Omental fat pad (tissue), 4 donors: Measurements from ENCODE around the gene DUSP6. TPM values are rescaled to one million over a fixed set of nuclear protein-coding genes. Genes with fewer than 3 reads are reported as not detected.

Experiments
- ATAC-seq: fragments of 150-250 bp; one replicate; pipeline ENCODE4 v1.9.1; 2016; ENCODE audit warnings: mild to moderate bottlenecking, moderate library complexity; ENCODE audit not compliant: low FRiP score
- DNase-seq: peaks from one replicate; pipeline ENCODE4 v3.0.0-alpha.2; 2019; ENCODE audit warnings: low spot score
- CTCF ChIP-seq, 3 donors: fragments of 450-650 bp; IDR thresholded peaks; one replicate each; pipeline ENCODE4 v1.5.1; 2016 to 2017; ENCODE audit warnings: antibody characterized with exemption in 3 of 3, mild to moderate bottlenecking in 3 of 3, moderate library complexity in 2 of 3
- total RNA-seq, 4 donors: library from RNA; depleted of rRNA; stranded (reverse); fragments of >200 nt; gene quantifications; one replicate each; pipeline ENCODE4 v1.1.0, GENCODE V29; 2016

The DUSP6 gene
- total RNA-seq, 4 donors from 2014 or later: 201 to 329 (median 213) TPM

GRCh38 chr12:89373763-89374572 is 21.7 kb upstream of the DUSP6 start:
- ATAC-seq (peak; percentile 87), DNase-seq (no peak)
- no peak for TF ChIP-seq CTCF (IDR thresholded peaks at IDR 0.05)

- TF ChIP-seq CTCF (IDR thresholded peaks at IDR 0.05): no peak
- ATAC-seq: no peak
These were observed 20.5 kb upstream of the DUSP6 start for GRCh38 chr12:89372584-89373370.

GRCh38 chr12:89370850-89371249 is 18.5 kb upstream of the DUSP6 start:
- no peak for DNase-seq
- ATAC-seq: no peak
- TF ChIP-seq CTCF (IDR thresholded peaks at IDR 0.05): no peak

More at GRCh38 chr12:89372584-89373370, 20.5 kb upstream of the DUSP6 start:
- DNase-seq: no peak

- DNase-seq: no peak
- TF ChIP-seq CTCF (IDR thresholded peaks at IDR 0.05): no peak
- no peak for ATAC-seq
These were observed 18.1 kb upstream of the DUSP6 start for GRCh38 chr12:89370421-89370831.

- ATAC-seq: no peak
- no peak for TF ChIP-seq CTCF (IDR thresholded peaks at IDR 0.05)
- DNase-seq: no peak
These were observed 16.9 kb upstream of the DUSP6 start for GRCh38 chr12:89369166-89369565.

- TF ChIP-seq CTCF (IDR thresholded peaks at IDR 0.05): no peak
- ATAC-seq: no peak
- DNase-seq: no peak
These were observed 16.1 kb upstream of the DUSP6 start for GRCh38 chr12:89368391-89368790.
